Activated naive CD4-positive, alpha-beta T cell (primary cell): ENCODE data around the gene TRAM2.
A peak's percentile ranks its signal among the peaks of the same experiment; 100 is the strongest.

Experiments
- DNase-seq, 4 experiments: peaks; one replicate each; lab custom pipeline; 2025; lab: John Stamatoyannopoulos, UW

TRAM2 gene

DNA sequence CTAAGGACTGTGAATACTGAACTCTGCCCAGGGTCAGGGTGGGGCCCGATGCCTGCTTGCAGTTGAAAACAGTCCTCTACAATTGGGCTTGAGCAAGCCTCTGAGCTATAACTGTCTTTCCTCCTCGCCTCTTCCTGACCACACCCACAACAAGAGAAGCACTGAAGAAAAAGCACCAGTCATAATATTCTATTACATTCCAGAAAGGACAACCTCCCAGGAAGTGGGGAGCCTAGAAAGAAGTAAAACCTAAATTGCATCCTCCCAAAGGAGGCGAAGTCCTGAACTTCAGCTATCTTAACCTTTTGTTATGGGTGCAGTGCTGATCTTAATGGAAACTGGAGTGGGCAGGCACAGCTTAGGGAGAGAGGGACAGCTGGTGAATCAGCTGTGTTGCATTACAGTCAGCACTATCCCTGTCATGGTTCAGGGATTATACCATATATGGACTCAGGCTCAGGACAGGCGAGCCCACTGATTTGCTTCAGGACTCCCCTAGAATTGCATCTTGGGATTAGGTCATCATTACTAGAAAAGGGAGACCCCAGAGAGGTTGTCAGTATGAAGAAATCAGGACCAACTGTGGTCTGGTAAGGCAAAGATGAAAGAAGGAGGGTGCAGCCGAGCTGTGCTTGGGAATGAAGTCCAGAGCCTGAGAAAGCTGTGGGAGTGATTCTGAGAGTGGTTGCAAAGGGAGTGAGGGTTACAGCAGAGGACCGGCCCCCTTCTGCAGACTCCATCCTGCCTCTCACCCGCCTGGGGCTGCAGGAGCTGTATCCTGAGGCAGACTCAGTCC lies 18.3 kb upstream of the TRAM2 start:
- no peak for DNase-seq

DNA sequence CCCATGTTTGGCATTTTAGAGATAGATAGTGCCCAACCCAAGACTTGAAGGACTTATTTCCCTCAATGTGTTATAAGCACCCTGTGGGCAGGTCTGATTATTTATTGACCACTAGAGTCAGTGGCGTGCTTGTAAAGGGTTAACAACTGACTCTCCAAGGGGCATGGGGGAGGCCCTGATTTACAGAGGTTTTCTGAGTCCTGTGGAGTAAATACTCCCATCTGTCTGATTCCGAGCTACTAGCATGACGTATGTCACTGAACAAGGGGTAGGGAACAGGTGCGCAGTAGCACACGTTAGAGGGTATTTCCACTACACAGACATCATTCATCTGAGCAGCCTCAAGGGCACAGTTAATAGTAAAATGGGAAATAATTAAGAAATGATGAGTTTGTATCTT lies 17.4 kb upstream of the TRAM2 start:
- DNase-seq: no peak

DNA sequence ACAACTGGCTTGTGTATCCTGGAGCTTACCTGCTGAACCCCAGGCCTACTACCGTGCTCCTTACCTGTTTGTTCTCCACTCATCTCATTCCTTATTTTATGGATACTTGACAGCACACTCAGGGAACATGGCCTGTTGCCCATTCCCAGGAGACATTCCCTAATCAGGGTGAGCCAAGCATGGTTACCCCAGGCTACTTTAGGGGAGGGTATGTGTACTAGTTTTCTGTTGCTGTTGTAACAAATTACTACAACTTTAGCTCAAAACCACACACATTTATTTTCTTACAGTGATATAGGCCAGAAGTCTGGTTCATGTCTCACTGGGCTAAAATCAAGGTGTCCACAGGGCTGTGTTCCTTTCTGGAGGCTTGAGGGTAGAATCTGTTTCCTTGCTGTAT lies 15.0 kb upstream of the TRAM2 start:
- no peak for DNase-seq

DNA sequence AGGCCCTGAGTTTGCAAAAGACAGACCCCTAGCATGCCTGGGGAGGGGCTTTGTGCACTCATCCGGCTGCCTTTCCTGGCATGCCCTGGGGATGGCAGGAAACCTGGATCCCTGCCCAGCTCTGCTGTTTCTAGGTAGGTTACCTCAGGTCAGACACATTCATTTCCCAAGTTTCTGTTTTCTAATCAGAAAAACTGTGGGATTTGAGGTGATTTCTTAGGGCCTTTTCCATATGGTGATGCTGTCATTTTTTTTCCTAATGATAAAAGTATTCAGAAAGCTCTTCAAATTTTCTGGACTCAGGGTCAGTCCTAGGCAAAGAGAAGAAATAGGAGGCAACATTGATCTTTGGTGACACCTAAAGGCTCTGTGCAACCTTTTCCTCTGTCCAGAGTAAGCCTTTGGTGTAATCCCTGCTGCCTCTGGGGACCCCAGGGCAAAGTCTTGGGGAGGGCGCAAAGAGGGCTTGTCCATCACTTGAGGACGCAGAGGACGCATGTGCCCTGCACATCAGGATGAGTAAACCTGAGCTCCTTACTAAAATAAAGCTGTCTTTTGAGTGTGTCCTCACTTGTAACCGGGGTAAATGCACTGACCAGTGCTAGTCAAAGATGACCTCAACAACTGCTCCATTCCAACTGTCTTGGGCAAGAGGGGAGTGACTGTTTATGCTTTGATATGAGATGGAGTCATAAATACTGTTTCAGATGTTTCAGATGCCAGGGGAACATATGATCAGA lies 13.5 kb upstream of the TRAM2 start:
- DNase-seq: no peak

DNA sequence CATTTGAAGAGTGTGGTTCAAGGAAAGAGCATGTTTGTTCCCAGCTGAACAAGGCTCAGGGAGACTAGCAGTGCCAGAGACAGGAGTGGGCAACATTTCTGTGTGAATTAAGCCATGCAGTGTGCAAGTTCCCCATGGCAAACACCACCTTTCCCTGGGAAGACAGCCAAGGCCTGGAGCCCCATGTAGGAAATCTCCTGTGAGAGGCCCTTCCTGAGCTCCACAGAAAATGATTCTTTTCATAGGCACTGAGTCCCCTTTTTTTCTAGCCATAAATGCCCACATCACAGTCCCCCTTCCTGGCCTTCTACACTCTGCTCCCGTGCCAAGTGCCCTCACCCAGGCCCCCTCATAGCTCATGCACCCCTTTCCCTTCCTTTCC lies 11.8 kb upstream of the TRAM2 start:
- no peak for DNase-seq

DNA sequence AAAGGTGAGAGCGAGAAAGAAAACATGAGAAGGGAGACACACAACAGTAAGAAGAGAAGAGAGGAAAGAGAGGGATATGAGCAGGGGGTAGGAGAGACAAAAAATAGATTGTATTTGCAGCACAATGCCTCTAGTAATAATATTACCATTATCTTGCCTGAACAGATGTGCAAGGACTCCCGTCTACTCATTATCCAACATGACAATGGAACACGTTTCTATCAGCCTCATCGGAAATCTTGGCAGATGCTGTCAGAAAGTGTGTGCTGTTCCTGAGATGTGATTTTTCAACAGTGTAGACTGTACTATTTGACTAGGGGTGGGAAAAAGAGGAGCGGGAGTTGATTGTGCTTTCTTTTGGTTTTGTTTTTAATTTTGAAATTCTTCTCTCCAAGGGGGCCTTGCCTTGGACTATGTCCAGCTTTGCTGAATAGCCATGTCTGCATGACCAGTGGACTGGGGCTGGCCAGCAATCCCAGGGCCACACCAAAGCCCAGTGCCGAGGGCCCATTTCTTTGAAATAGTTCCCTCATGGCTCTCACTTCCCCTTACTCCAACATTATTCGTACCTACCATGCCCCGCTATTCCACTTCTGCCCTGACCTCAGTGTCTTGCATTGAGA lies 11.3 kb upstream of the TRAM2 start:
- no peak for DNase-seq

DNA sequence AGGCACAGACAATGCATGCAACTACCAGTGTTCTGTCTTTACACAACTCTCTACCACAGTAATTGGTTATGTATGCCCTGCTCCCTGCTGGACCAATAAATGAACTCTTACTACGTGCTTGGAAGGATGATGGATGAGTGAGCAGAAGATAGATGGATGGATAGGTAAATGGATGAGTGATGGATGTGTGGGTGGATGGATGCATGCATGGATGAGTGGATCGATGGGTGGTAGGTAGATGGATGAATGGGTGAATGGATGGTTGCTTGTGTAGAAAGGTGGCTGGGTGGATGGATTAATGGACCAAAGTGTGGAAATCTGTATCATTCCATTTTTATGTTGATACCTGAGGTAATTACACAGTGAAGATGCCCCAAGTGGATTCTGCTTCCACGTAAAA lies 10.1 kb upstream of the TRAM2 start:
- DNase-seq: no peak

DNA sequence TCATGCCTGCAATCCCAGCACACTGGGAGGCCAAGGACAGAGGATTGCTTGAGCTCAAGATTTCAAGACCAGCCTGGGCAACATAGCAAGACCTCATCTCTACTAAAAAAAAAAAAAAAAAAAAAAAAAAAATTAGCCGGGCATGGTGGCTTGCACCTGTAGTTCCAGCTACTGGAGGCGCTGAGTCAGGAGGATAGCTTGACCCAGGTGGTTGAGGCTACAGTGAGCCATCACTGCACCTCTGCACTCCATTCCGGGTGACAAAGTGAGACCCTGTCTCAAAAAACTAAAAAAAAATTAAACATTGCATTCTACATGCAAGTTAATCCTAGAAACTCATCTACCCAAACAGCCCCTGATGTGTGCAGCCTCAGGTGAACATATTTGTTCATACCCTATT lies 7.3 kb upstream of the TRAM2 start:
- no peak for DNase-seq

DNA sequence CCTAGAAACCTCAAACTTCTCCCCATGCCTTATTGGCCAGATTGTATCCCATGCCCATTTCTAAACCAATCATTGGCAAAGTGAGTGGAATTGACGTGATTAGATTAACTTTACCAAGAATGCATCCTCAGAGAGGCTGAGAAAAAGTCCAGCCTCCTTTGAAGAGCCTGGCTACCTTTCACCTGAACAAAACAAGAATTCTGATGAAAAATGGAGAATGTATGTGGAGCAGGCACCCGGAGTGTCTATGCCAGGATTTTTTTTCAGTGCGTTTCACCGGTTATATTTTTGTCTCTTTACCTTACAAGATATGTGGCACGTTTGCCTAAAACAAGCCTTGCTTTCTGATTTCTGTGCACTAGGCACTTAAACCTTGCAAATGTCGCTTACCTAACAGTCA lies 6.1 kb upstream of the TRAM2 start:
- DNase-seq: no peak

DNA sequence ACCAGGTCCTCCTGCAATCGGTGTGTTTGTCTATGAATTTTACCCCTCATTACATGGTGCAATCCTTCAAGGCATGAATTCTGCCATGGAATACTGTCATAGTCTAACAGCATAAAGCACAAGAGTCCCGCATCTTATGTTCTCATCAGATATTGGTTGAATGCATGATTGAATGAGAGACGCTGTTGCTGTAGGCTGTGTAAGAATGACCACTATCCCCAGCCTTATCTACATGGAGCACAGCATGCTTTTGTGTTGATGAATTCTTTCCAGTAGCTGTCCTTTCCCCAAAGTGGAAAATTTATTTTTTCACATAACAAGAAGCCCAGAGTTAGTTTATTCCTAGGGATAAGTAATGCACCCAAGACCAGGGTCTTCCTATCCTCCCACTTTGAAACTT lies 5.6 kb upstream of the TRAM2 start:
- no peak for DNase-seq

DNA sequence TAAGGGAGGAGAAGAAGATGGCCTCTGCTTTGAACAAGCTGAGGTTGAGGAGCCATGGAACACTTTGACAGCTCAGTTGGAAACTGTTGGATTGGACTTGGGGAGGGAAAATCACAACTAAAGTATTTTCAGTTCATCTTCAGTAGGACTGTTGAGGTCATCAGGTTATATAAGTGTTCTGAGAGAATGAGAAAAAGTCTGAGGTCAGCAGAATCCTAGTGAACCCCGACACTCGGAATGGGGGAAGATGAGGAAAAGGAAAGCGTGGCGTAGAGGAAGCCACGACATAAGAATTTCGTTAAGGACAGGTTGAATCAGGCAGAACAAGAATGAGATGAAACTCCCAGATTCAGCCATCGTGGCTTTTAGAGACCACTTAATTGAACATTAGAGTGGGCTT lies 4.0 kb upstream of the TRAM2 start:
- no peak for DNase-seq

DNA sequence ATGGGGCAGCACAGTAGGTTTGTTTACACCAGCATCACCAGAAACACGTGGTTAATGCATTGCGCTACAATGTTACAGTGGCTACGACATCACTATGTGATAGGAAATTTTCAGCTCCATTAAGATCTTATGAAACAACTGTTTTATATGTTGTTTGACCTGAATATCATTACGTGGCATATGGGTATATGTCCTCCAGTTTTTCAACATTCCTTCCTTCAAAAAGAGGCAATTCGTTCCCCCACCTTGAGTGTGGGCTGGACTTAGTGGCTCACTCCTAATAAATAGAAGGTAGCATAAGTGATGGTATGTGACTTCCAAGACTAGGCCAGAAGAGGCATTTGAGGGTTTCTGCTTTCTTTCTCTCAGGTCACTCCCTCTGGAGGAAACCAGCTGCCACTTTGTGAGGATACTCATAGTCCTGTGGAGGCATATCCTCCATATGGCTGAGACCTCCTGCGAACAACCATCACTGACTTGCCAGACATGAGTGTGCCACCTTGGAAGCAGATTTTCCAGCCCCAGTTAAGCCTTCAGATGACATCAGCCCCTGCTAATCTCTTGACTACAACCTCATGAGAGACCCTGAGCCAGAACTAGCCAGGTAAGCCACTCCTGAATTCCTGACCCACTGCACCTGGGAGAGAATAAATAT lies 2.3 kb upstream of the TRAM2 start:
- no peak for DNase-seq

DNA sequence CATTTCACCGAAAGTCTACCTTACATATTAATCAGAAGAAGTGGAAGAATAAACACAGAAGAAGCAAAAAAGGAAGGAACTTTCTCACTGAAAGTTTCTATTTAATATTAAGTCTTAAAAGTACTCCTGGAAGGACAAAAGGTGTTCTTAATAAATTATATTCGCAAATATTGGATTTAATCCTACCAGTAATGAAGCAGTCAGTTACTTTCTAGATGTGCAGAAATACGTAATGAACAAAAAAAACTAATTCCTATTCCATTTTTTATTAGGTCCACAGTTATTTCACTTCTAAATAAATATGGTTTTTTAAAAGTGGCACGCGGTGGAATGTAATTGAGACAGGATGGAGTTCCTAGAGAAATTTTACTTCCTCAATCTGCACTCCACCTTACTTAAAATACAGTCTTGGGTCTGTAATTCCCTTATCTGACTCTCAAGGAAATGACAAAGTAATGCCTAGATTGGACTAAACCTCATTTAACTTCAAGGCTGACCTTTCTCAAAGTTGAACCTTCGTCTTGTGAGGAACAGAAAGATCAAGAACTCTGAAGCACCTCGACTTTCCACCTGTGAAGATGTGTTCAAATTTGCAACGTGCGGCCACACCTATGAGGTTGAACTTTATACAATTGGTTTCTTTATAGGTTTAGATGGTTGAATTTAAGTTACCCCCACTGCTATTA lies 1.1 kb upstream of the TRAM2 start:
- no peak for DNase-seq

DNA sequence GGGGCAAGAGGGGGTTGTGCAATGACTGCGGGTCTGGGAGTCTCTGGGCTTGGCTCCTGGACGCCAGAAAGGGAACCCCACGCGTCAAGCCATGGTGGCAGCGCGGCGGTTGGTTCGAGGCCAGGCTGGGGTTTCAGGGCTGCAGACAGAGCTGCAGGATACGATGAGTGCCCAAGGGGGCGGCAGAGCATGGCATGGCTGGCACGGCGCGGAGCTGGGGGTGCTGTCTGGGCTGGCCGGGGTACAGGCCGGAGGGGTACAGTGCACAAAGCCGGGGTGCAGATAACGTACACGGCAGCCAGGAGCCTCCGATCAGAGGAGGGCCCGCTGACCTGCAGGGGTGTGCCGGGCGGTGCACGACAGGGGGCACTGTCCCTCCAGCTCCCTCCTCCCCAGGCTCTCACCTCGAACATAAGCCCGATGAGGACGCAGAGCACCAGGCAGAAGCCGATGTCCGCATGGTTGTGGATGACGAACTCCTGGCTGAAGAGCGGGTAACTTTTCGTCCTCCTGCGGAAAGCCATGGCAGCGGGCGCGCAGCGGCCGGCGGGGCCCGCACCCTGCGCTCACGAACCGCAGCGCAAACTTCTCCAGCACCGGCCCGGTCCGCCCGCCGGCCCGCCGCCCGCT lies 353 bp downstream of the TRAM2 start:
- peak in 3 of 4 experiments; percentile 13 to 47 (median 26) for DNase-seq

DNA sequence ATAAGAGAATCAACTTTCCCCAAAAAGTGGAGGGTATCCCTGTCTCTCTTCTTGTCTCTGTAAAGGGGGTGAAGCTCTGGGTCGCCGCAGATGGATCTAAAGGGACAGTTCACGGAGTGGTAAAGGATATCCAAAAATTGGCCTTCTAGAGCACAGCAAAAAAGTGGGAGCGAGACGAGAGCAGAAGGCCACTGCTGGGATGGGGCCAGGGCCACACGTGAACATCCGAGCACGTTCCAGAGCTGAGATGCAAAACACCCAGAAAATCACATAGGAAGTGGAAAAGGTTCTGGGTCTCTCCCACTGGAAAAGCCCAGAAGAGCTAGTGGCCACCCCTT lies 837 bp downstream of the TRAM2 start:
- no peak for DNase-seq

DNA sequence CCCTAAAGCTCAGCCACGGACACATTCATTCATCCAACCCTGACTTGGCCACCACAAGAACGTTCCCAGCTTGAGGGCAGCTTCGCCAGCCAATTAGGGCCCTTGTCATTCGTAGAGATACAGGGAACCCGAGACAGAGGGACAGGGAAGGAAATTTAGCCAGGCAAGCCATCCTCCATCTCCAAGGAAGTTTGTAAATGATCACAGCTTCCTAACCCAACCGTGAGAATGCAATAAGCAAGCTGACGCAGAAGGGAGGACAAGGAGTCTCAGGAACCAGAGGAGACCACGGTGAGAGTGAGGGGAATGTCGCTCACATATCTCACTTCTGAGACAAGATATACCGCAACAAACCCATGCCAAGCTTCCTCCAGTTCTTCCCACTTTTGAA lies 1.4 kb downstream of the TRAM2 start:
- no peak for DNase-seq

DNA sequence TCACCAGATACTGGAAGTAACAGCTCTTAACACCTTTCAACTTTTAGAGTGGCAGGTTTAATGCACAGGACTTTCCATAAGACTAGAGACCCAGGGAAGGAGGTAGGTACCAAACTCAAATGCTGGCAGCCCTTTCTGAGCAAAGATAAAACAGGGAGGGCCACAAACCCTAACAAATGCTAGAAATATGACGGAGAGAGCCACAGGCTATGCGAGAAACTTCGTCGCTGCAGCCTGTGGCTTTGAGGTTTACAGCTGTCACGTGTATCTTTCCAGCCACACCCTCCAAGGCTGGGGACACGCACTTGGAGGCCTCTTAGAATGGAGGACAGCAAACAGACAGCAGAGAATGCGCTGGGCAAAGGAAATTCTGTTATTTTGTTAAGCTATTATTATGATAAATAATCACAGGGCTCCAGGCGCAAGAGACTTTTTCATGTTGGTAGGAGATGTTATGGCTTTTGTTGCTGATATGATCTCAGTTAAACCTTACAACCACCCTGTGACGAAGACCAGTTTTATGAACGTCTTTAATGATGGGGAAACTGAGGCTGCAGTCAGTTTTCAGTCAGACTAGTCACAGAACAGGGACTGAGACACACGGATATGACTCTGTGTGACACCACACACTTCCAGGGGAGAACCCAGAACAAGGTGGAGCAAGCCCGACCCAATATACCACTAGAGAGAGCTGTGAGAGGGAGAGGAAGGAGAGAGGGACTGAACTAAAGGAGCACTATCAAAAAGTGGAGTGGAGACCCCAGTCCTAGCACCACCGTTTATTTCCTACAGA lies 2.0 kb downstream of the TRAM2 start:
- DNase-seq: peak in 3 of 4 experiments; percentile 5 to 33 (median 33)

DNA sequence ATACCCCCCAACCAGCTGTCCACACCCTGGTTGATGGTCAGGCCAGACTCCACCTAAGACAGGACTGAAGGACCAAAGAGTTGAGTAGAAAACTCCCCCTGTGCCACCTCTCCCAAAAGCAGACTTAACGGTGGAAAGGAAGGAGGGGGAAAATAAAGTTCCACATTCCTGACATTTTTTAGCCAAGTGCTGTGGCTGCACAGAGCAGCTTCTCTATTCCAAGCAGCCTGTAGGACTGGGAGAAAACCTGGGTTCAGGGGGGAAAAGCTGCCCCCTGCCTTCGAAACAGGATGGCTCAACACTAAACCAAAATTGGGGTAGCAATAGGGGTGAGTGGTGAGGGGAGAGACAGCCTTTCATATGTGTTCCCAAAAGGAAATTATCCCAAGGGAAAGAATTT lies 3.6 kb downstream of the TRAM2 start:
- no peak for DNase-seq

DNA sequence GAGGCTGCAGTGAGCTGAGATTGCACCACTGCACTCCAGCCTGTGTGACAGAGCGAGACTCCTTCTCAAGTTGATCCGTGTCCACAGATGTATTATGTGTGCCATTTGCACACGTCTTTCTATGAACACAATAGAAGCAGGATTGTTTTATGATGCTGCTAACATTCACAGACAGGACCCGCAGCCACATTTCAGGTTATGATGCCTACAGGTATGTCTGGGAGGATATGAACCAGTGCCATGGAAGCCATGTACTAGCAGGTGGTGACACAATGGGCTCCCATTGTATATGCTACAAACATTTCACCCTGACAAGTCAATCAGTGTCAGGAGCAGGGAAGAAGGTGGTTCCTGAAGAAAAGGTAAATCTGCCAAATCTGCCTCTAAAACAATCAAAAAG lies 4.3 kb downstream of the TRAM2 start:
- DNase-seq: no peak

DNA sequence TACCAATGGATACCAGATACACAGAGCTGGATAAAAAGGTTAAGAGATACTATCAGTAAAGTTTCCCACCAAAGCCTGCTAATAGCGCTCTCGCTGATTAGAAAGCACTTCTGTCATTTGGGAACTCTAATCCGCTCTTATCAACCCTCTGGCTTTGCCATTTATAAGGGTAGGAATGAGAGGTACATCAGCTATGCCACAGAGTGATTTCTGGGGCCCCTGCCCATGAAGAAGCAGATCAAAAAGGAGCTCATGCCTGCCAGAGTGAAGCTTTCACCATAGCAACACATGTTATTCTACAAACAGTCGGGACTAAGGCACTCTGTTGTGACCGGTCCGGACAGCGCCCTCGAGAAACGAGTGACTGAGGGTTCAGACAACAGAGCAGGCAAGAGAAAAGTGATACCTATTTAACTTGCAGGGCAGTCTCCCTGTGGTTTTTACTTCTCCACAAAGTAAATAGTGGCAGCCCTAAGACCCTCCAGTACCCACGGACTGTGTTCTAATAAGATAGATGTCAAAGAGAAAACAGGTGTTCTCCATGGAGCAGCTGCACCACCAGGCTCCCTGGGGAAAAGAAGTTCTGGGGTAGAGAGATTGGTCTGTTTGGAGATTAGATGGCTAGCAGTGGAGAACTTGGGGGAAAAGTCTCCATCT lies 5.6 kb downstream of the TRAM2 start:
- no peak for DNase-seq
